NOMO-1 treated with dmso at 0.1 percent for 144 hours (cell line): ENCODE measurements around the gene TMEM178B.
A peak's percentile ranks its signal among the peaks of the same experiment; 100 is the strongest.
"Not testable (repeated sequence)": the region's sequence is repeated elsewhere in the genome, so short reads cannot be mapped to it uniquely, and the experiment has no call there.

Experiments
- DNase-seq: peaks from one replicate; lab custom pipeline; 2025; ENCODE audit not compliant: unreplicated experiment; lab: John Stamatoyannopoulos, UW

Gene TMEM178B

DNA sequence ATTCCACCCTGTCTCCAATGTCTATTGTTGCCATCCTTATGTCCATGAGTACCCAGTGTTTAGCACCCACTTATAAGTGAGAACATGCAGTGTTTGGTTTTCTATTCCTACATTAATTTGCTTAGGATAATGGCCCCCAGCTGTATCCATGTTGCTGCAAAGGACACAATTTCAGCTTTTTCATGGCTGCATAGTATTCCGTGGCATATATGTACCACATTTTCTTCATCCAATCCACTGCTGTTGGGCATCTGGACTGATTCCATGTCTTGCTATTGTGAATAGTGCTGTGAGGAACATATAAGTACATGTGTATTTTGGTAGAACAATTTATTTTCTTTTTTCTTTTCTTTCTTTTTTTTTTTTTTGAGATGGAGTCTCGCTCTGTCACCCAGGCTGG lies 68.2 kb downstream of the TMEM178B start:
- no peak for DNase-seq

DNA sequence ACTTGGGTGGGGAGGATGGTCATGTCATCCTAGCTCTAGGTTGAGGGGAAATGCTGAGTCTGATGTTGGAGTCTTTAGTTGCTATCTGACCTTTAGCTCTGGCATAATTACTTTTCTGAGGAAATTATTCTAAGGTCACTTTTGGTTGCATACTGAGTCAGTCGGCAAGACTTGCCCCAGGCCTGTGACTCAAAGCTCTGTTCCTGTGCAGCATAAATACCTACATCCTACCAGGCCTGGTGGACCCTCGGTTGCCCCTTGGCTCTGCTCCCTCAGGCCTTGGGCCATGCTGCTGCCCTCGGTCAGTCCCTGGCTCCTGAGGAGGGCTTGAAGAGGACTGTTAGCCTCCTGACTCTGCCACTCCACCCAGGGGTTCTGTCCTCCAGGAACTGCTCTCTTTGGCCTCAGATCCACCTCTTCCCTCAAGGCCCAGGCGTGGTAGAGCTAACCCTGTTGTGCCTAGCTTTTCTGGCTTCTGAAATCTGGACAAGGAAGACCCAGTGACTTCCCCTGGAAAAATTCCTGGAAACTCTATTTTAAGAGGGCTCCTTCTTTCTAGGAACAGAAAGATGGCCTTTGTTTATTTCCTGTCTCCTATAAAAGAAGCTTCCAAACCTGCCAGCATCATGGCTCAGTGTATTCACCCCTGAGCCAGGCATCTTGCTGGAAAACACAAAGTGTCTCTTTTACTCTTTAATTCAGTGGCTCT lies 71.2 kb downstream of the TMEM178B start:
- no peak for DNase-seq

DNA sequence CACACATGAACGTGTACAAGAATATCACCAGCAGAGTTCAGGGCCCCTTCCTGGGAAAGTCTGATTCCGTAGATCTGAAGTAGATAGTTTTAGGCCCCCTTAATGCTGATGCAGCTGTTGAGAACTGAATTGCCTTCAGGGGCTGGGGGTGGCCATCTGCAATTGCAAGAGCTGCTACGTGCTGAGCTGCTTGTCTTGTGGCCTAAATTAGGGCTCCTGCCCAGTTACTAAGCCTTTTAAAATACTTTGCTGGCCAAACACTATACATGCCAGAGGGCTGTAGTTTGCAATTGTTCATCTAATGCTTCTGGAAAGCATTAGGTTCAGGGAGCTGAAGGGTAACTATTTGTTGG lies 71.7 kb downstream of the TMEM178B start:
- DNase-seq: no peak

DNA sequence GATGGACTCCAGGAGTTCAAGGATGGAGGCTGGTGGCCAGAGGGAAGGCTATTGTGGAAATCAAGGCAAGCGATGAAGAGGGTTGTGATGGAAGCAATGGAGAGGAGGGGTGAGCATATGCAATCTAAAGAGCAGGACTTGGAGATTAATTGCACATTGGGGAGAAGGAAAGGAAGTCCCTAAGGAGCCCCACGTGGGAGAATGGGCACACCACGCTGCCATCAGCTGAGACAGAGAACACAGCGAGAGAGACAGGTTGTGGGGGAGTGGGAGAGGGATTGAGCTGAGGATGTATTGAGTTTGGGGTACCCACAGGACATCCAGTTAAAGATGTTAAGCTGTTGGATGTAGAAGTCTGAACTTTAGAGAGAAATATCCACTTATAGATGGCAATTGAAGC lies 73.6 kb downstream of the TMEM178B start:
- no peak for DNase-seq

DNA sequence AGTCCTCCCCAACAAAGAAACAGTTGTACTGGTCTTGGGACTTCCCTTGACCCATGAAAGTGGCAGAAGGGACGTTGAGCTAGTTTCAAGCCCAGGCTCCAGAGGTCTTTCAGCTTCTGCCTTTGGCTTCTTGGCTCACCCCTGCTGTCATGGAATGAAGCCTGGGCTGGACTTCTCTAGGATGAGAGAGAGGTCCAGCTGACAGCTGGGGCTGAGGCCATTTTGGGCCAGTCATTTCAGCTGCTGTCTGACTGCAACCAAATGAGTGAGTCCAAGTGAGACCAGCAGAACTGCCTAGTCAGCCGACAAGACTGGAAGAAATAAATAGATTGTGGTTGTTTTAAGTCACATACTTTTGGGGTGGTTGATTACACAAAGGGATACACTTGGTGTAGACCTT lies 76.6 kb downstream of the TMEM178B start:
- DNase-seq: no peak

DNA sequence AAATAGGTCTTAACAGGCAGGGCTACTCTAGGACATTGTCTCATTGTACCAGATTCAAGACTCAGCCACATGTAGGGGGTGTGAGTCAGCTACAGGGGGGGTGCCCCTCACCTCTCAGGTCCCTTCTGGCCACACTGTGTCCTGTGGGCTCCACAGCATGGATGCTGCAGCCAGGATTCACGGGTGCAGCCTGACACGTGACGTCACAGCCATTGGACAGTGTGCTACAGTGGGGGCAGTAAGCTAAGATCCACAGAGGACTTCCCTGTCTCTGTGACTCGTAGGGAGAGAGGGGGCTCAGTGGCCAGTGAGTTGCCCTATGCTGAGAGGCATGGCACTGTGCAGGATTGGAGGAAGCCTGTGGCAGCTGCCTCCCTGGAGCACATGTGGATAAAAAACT lies 77.9 kb downstream of the TMEM178B start:
- DNase-seq: no peak

DNA sequence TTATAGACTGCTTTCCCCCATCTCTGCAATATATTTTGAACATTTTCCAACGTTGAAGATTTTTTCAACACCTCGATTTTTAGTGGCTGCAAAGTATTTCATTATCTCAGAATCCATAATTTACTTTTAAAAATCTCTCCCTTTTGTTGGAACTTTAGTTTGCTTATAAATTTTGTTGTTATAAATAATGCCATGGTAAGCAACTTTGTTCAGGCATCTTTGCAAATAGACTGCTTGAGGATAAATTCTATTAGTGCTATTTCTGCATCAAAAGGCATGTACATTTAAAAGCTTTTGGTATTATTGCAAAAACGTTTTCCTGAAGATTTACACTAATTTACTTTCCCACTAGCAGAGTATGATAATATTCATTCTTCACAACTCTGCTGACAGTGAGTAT lies 79.4 kb downstream of the TMEM178B start:
- DNase-seq: no peak

DNA sequence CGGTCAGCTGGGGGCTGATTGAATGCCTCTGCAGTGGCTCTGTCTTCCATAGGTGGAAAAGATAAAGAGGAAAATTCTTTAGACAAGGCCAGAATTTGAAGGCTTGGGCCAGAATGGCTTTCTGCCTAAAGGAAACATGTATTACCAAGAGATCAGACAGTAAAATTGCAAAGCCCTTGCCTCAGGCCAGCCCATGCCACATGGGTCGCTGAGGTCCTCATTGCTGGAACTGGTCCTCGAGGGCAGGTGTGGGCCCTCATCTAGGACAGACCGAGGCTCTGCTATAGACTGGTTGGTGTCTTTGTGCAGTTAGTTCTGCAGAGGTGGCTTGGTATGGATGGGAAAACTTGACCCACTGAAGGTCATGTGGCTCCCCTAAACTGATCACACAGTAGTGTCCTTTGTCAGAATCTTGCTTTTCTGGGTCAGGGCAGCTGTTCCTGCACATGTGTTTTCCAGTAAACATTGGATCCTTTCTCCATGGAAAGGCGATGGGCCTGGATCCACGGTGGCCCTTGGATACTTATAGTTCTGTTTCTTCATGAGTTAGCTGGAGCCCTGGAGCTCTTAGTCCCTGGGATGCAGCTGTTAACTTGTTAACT lies 80.4 kb downstream of the TMEM178B start:
- DNase-seq: no peak

DNA sequence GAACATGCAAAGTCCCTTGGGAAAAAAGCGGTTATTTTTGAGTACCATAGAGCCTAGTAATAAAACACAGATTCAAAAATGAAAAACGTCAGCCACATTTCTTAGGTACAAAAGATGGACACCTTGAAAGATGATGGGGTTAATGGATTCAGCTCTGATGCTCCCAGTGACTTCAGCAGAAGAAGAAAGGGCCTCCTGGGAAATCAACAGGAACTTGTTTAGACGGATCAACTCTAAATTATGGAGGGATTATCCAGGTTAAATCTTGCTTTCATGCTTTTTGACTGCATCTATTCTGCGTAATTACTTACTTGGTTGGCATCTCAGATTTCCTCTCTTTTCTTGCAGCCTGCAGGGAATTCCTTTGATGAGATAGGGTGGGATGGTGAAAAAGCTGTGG lies 82.5 kb downstream of the TMEM178B start:
- DNase-seq: no peak

DNA sequence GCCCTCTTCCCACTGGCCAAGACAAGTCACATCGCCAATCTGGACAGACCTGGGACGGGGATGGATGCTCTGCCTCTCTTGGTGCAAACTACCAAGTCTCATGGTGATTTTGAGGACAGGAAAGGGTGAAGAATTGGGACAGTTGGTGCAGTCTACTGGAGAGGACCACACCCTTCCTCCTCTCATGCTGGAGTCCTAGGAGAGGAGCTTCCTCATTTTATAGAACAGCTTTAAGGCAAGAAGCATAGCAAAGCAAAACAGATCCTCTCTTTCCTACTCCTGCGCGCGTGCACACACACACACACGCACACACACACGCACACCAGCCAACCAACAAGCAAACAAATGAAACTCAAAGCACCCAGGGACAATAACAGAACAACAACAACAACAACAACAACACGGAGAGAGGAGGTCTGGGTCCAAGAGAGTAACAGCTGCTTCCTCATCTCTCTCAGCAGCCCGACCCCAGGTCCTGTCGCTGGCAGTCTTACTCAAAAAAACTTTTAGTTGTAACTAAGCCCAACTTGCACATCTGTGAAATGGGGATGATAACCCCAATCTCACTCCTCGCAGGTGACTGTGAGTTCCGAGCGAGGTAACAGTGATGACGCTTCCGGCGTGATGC lies 83.4 kb downstream of the TMEM178B start:
- peak; percentile 3 for DNase-seq

DNA sequence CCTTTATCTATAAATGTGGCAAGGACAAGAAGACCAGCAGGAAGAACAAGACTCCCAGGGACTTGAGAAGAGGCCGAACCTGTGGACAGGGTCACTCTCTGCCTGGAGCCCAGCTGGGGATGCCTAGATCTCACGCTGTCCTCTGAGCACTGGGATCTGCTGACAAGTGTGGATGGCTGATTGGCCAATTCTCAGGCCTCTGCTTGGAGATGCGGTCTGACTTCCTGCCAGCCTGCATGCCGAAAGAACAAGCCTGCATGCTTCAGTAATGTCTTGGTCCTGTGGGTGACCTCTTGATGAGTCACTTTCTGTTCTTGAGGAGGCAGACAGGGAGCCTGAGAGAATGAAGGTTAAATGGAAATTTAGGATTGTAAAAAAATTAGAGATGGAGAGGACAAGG lies 84.7 kb downstream of the TMEM178B start:
- DNase-seq: peak; percentile 8

DNA sequence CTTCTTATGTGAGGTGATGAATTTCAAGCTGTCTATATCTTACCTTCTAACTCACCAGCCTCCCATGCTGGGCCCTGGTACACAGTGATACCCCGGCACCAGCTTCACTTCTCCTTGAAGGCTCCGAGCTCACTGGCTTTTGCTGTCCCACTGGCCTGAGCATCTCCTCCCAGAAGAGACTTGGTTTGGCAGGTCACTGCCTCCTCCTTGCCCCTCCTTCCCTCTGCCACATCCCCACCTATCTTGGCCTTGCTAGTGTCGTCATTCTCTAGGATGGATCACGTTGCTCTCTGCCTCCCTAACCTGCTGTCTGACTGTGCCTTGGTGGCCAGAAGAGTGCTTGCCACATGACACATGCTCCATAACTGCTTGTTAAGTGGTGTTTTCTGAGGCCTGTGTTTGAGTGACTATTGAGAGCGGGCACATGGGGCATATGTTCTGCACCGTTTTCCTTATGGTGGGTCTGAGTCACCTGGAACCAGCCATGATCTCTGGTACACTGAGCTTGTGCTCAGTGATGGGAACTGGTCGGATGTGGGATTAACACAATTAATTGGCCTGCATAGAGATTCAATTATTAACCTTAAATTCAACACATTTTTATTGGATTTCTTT lies 86.5 kb downstream of the TMEM178B start:
- DNase-seq: no peak

DNA sequence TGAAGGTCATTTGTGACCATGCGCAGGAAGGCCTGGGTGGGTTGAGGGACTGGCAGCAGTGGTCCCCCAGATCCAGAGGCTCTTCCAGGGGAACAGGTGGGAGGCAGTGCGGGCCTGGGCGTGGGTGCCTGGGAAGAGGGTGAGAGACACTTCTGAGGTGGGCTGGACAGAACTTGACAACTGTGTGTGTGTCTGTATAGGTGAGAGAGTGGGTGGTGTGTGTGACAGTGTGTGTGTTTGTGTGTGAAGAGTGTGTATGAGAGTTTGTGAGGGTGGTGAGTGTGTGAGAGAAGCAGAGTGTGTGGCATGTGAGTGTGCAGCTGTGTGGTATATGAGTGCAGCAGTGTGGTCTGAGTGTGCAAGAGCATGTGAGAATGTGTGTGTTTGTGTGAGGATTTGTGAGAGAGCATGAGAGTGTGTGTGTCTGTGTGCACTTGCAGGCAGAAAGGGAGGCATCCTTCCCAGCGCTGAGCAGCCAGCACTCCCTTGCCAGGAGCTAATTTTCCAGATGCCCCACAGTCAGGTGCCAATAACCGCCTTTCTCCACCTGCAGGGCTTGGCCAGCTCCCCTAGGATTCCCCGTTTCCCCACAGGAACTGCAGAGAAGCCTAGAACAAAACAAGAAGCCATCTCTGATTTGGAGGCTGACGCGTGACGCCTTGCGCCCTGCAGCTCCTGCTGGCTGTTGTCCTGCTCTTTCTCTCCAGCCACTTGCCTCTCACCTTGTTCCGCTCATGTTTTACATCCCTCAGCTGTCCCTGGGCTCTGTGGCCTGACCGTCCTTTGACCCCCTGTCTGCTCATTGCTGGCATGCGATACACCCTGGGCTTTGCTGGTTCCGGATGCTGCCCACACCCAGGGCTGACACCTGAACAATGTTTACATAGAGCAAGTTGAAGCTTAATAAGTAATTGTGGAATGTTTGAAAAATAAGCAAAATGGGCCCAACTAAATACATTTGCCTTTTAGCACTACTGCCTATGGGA lies 88.0 kb downstream of the TMEM178B start:
- DNase-seq: no peak

DNA sequence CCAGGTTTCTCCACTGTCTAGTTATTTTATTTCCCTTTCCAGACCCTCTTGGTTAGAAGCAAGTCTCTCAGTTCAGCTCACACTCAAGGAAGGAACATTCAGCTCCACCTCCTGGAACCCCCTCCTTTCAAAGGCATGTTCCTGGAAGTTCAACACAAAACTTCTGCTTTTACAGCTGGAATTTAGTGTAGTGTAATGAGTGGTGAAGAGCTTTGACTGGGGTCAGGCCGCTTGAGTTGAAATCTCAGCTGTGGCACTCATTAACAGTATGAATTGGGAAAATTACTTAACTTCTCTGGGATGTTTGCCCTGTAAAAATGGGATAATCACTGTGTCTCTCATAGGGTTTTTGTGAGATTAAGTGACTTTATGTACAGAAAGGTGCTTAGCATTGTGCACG lies 91.7 kb downstream of the TMEM178B start:
- no peak for DNase-seq

DNA sequence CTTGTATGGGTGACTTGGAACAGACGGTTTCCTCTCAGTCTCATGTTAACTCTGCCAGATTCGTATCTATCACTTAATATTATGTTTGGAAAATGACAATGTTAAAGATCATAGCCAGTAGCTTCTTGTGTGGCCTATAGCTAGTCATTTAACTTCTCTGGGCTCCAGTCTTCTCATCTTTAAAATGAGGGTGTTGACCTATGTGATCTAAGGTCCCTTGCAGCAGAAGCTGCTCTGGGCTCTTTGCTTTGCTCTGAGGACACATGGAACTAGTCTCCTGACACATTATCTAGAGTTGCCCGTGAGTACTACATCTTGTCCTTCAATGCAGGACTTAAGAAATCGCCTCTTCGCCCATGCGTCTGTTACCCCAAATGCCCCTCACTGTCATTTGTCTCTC lies 93.1 kb downstream of the TMEM178B start:
- DNase-seq: no peak

DNA sequence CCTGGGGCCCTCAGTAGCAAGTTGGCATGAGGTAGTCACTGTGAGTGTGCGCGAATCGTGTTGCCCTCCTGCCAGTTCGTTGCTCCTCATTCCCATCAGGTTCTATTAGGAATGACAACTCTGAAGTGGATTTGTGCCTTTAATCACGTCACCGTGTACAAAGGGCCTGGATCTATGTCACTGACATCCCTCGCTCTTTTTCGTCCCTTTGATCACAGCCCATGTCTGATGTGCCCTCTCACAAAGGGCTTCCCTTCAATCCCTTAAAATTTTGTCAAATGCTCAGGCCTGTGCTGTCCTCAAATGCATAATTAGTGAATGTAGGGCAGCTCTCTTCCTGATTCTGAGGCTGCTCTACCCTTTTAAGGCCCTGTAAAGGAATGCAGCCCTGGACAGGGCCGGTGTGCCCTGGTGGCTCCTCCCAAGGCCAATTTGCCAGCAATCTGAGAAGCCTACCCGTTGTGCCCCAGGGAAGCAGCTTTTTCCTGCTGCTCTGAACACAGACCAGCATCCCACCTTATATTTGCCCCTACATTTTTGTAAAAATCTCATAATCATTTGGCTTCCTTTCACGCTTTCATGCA lies 93.6 kb downstream of the TMEM178B start:
- DNase-seq: no peak

DNA sequence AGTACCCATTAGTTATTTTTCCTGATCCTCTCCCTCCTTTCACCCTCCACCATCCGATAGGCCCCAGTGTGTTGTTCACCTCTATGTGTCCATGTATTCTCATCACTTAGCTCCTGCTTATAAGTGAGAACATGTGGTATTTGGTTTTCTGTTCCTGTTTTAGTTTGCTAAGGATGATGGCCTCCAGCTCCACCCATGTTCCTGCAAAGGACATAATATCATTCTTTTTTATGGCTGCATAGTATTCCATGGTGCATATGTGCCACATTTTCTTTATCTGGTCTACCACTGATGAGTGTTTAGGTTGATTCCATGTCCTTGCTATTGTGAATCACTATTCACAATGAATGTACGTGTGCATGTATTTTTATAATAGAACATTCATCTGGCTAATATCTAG lies 95.3 kb downstream of the TMEM178B start:
- DNase-seq: not testable (repeated sequence)

DNA sequence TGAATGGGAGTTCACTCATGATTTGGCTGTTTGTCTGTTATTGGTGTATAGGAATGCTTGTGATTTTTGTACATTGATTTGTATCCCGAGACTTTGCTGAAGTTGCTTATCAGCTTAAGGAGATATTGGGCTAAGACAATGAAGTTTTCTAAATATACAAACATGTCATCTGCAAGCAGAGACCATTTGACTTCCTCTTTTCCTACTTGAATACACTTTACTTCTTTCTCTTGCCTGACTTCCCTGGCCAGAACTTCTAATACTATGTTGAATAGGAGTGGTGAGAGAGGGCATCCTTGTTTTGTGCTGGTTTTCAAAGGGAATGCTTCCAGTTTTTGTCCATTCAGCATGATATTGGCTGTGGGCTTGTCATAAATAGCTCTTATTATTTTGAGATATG lies 101.9 kb downstream of the TMEM178B start:
- not testable (repeated sequence) for DNase-seq

DNA sequence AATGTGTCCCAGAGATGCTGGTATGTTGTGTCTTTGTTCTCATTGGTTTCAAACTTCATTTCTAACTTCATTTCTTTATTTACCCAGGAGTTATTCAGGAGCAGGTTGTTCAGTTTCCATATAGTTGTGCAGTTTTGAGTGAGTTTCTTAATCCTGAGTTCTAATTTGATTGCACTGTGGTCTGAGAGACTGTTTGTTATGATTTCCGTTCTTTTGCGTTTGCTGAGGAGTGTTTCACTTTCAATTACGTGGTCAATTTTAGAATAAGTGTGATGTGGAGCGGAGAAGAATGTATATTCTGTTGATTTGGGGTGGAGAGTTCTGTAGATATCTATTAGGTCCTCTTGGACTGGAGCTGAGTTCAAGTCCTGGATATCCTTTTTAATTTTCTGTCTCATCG lies 103.3 kb downstream of the TMEM178B start:
- not testable (repeated sequence) for DNase-seq

DNA sequence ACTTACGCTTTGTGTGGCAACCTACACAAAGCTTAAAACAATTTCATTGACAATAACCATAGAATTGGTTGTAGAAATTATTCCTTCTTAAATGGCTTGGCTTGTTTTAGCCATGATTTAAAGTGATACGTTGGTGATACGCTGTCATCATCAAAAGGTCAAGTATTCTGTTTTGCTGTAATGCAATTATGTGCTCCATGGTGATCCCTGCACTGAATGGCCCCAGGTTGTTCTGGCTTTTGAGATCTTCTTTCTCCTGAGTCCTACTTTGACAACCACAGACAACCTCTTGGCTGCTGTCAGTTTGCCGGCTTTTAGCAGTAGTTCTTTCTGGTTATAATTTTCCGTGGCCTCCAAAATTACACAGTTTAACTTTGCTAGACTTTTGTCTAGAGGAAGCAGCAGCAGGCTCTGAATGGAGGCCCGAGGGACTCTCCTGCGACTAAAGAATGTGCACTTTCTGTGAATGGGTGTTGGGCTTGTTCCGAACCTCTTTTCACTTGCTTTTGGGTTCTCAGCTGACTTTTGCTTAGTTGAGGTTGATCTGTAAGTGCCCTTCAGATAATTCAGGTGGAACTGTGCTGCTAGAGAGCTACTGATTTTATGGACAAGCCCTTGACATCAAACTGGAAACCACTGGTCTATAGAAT lies 104.7 kb downstream of the TMEM178B start:
- no peak for DNase-seq
